Measurements from ENCODE around the gene PCCB. TPM values are rescaled to one million over a fixed set of nuclear protein-coding genes. Genes with fewer than 3 reads are reported as not detected.
"Not testable (repeated sequence)": the region's sequence is repeated elsewhere in the genome, so short reads cannot be mapped to it uniquely, and the experiment has no call there.

Gene PCCB
- total RNA-seq, 1 donor from 2014 or later = 41.7 TPM

DNA sequence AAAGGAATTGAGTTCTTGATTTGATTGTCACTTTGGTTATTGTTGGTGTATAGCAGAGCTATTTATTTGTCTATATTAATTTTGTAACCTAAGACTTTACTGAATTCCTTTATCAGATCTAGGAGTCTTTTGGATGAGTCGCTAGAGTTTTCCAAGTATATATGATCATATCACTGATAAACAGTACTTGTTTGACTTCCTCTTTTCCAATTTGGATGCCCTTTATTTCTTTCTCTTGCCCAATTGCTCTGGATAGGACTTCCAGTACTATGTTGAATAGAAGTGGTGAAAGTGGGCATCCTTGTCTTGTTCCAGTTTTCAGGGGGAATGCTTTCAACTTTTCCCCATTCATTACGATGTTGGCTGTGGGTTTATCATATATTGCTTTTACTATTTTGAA, 21.5 kb downstream of the PCCB start:
- H3K4me3 Mint-ChIP-seq; H3K27me3 Mint-ChIP-seq (ENCODE audit: insufficient read depth); H3K27ac Mint-ChIP-seq; DNase-seq (ENCODE audit: low spot score); H3K9me3 Mint-ChIP-seq; intact Hi-C loops (cut with micrococcal nuclease): not testable (repeated sequence)
- H3K4me1 Mint-ChIP-seq (ENCODE audit: low read depth) = peaks cover 30% of the 10 kb centered on the region
- H3K36me3 Mint-ChIP-seq (ENCODE audit: low read depth) = peaks cover 25% of the 10 kb centered on the region

DNA sequence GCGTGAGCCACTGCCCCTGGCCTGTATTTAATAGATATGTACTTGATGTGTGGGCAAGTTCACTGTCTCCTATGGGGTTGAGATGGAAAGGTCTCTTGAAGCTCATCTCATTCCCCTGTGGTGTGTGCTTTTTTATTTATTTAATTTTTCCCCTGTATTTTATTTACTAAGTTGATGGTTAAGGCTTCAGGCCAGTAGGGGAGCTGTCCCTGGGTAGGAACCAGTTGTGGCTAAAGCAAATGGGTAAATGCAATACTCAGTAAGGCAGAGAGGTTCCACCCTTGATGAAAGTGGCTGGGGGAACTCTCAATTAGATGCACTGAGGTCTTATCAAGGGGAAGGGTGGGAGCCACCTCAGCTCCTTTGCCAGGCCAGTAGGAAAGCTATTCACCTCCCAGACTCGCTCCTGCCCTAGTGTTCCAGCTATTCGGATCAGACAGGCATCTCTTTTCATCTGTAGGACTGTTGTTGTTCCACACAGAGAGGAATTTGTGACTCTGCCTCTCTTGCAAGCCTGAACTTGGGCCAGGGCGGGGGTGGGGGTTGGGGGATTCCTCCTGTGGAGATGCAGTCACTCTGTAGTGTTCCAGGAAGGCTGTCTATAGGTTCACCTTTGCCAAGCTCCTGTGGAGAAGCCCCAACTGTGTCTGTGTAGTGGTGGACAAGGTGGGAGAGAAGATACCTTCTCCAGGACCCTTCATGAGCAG, 26.1 kb downstream of the PCCB start:
- intact Hi-C loops (cut with micrococcal nuclease) = no loop called here
- Mint-ChIP-seq H3K4me3 (no peak overlapping the region), H3K27ac (no peak overlapping the region), H3K9me3 (peaks cover 16% of the 10 kb centered on the region), H3K36me3 (ENCODE audit: low read depth) (peaks cover 31% of the 10 kb centered on the region), H3K4me1 (ENCODE audit: low read depth) (peaks cover 26% of the 10 kb centered on the region), H3K27me3 (ENCODE audit: insufficient read depth) (no peaks in the 10 kb centered on the region)
- DNase-seq (ENCODE audit: low spot score) = no peak

DNA sequence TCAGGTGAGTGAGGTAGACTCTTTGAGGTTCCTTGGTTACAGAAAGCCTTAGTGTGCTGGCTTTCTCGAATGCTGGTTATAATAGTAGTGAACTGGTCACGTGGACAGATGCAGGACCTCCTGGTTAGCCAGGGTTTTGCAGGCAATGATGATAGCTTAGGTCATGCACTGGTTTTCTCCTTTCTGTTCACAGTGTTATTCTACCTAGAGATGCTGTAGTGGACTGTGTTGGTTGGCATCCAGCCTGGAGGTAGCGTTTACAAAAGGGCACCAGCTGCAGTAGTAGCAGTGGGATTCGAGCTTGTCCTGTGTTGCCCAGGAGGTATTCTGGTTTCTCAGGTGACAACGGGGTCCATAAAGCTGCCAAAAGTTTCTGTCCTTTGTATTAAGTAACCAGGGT, 27.0 kb downstream of the PCCB start:
- no peak for DNase-seq (ENCODE audit: low spot score)
- Mint-ChIP-seq H3K27me3 (ENCODE audit: insufficient read depth) (no peaks in the 10 kb centered on the region), H3K27ac (no peak overlapping the region), H3K9me3 (peaks cover 18% of the 10 kb centered on the region), H3K36me3 (ENCODE audit: low read depth) (peaks cover 32% of the 10 kb centered on the region), H3K4me3 (no peak overlapping the region), H3K4me1 (ENCODE audit: low read depth) (peaks cover 20% of the 10 kb centered on the region)
- intact Hi-C loops (cut with micrococcal nuclease) = no loop called here

DNA sequence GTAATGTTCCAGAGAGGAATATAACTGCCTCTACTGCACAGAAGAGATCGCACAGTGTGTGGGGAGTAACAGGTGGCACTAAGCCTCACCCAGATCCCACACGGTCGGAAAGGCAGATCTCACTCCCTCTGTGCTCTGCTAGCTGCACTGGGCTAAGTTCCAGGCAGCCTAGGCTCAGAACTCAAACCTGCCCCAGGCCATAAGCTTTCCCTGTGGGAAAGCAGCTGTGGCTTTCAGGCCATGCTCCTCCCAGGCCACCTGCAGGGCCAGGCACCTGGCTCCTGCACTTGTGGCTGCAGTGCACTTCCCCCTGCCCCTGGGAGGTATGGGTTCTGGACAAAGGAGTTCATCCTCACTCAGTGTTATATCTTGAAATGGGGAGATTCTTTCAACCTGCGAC, 27.5 kb downstream of the PCCB start:
- H3K4me1 Mint-ChIP-seq (ENCODE audit: low read depth) = peaks cover 15% of the 10 kb centered on the region
- H3K36me3 Mint-ChIP-seq (ENCODE audit: low read depth) = peaks cover 33% of the 10 kb centered on the region
- DNase-seq (ENCODE audit: low spot score) = no peak
- H3K27ac Mint-ChIP-seq = no peak overlapping the region
- peaks cover 18% of the 10 kb centered on the region for H3K9me3 Mint-ChIP-seq
- H3K4me3 Mint-ChIP-seq = no peak overlapping the region
- no peaks in the 10 kb centered on the region for H3K27me3 Mint-ChIP-seq (ENCODE audit: insufficient read depth)
- intact Hi-C loops (cut with micrococcal nuclease) = no loop called here

DNA sequence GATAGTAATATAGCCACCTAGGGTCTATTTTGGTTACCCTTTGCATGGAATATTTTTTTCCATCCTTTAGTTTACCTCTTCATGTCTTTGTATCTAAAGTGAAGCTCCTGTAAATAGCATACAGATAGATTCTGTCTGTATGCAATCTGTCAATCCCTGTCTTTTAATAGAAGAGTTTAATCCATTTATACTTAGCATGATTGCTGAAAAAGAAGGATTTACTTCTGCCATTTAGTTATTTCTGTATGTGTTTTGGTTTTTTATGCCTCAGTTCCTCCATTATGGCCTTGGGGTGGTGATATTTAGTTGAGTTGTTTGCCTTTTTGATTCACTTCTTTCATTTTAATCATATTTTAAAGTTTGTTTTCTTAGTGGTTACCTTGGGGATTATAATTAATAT, 29.0 kb downstream of the PCCB start:
- Mint-ChIP-seq H3K9me3 (peaks cover 15% of the 10 kb centered on the region), H3K27me3 (ENCODE audit: insufficient read depth) (no peaks in the 10 kb centered on the region), H3K4me3 (no peak overlapping the region), H3K27ac (no peak overlapping the region), H3K36me3 (ENCODE audit: low read depth) (peaks cover 31% of the 10 kb centered on the region), H3K4me1 (ENCODE audit: low read depth) (peaks cover 10% of the 10 kb centered on the region)
- intact Hi-C loops (cut with micrococcal nuclease) = no loop called here
- no peak for DNase-seq (ENCODE audit: low spot score)

DNA sequence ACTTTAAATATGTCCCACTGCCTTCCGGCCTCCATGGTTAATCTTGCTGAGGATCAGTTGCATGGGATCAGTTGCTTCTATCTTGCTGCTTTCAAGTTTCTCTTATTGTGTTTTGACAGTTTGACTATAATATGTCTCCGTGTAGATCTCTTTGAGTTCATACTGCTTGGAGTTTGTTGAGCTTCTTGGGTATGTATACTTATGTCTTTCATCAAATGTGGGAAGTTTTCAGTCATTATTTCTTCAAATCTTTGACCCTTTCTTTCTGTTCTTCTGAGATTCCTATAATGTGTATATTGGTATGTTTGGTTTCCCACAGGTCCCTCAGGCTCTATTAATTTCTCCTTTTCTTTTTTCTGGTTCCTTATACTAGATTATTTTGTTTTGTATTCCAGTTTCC, 30.8 kb downstream of the PCCB start:
- Mint-ChIP-seq H3K4me3 (no peak overlapping the region), H3K4me1 (ENCODE audit: low read depth) (no peaks in the 10 kb centered on the region), H3K27ac (no peak overlapping the region), H3K9me3 (peaks cover 13% of the 10 kb centered on the region), H3K27me3 (ENCODE audit: insufficient read depth) (no peaks in the 10 kb centered on the region), H3K36me3 (ENCODE audit: low read depth) (peaks cover 38% of the 10 kb centered on the region)
- intact Hi-C loops (cut with micrococcal nuclease) = no loop called here
- no peak for DNase-seq (ENCODE audit: low spot score)

DNA sequence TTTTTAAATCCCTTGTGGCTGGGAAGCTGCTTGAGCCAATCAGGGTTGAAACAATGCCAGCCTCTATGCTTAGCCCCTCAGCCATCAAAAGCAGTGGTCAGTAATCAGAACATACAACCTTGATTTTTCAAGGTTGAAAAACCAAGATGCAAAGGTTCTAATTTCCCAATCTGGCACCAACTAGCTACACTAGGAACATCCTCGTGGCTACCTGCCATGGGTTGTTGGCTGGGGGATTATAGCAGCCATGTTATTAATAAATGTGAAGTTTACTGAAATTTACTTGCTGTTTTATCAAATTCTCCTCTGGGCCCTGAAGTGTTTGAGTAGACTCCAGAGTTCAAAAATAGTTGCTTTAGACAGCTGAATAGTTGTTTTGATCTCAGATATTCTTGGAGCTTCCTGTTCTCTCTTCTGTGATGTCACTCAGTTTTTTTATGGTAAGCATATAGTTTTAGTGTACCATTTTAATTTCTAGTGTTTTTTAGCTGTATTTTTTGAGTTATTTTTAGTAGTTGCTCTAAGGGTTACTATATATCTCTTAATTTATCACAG, 31.9 kb downstream of the PCCB start:
- Mint-ChIP-seq H3K27me3 (ENCODE audit: insufficient read depth) (no peaks in the 10 kb centered on the region), H3K4me1 (ENCODE audit: low read depth) (no peaks in the 10 kb centered on the region), H3K27ac (no peak overlapping the region), H3K4me3 (no peak overlapping the region), H3K36me3 (ENCODE audit: low read depth) (peaks cover 39% of the 10 kb centered on the region), H3K9me3 (peaks cover 13% of the 10 kb centered on the region)
- DNase-seq (ENCODE audit: low spot score) = no peak
- intact Hi-C loops (cut with micrococcal nuclease) = no loop called here

DNA sequence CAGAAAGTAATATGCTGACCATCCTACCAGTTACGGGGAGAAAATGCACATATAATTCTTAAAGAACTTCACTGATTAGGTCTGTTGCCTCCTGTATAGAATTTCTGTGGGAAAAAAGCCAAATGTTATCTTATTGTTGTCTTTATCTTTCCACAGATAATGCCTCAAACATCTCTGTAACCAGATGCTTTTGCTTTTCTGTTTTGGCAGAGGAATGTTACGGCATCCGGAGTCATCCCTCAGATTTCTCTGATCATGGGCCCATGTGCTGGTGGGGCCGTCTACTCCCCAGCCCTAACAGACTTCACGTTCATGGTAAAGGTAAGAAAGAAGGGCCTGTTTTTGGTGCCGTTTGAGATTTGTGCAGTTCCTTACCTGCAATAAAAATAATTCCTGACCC, 33.5 kb downstream of the PCCB start:
- no peak for DNase-seq (ENCODE audit: low spot score)
- H3K9me3 Mint-ChIP-seq = peaks cover 11% of the 10 kb centered on the region
- peaks cover 33% of the 10 kb centered on the region for H3K36me3 Mint-ChIP-seq (ENCODE audit: low read depth)
- intact Hi-C loops (cut with micrococcal nuclease) = no loop called here
- no peak overlapping the region for H3K4me3 Mint-ChIP-seq
- no peaks in the 10 kb centered on the region for H3K4me1 Mint-ChIP-seq (ENCODE audit: low read depth)
- H3K27me3 Mint-ChIP-seq (ENCODE audit: insufficient read depth) = no peaks in the 10 kb centered on the region
- H3K27ac Mint-ChIP-seq = no peak overlapping the region

DNA sequence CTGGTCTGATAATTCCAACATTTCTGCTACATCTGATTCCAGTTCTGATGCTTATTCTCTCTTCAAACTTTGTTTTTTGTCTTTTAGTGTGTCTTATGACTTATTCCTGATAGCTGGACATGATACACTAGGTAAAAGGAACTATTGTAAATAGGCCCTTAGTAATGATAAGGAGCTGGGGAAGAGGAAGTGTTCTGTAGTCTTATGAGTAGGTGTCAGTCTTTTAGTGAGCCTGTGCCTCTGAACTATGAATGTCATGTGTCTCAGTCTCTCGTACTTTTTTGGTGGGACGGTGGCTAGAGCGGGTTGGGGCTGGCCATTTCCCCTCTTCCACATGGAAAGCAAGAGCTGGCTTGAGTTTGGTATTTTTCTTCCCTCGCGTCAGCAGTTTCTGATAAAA, 41.2 kb downstream of the PCCB start:
- intact Hi-C loops (cut with micrococcal nuclease) = no loop called here
- Mint-ChIP-seq H3K4me1 (ENCODE audit: low read depth) (no peaks in the 10 kb centered on the region), H3K36me3 (ENCODE audit: low read depth) (peaks cover 18% of the 10 kb centered on the region)

DNA sequence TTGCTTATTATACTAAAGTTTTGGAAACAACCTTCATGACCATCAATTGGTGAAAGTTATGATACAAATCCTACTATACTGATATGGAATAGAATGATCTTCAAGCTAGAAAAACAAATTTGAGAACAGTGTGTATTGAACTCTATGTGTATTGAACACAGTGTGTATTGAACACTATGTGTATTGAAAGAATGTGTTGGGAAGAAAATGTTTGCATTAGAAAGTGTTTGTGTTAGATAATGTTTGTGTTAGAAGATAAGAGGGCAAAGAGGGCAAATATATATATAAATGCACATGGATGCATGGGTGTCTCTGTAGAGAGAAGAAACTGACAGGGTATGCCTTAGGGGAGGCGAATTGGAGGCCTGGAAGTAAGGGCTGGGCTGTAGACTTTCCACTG, 42.4 kb downstream of the PCCB start:
- H3K4me3 Mint-ChIP-seq = no peak overlapping the region
- peaks cover 16% of the 10 kb centered on the region for H3K36me3 Mint-ChIP-seq (ENCODE audit: low read depth)
- no peak for DNase-seq (ENCODE audit: low spot score)
- no peak overlapping the region for H3K27ac Mint-ChIP-seq
- no peaks in the 10 kb centered on the region for H3K9me3 Mint-ChIP-seq
- intact Hi-C loops (cut with micrococcal nuclease) = no loop called here
- H3K27me3 Mint-ChIP-seq (ENCODE audit: insufficient read depth) = no peaks in the 10 kb centered on the region
- H3K4me1 Mint-ChIP-seq (ENCODE audit: low read depth) = no peaks in the 10 kb centered on the region

More for the DNA sequence above, 41.2 kb downstream of the PCCB start:
- H3K27me3 Mint-ChIP-seq (ENCODE audit: insufficient read depth) = no peaks in the 10 kb centered on the region
- H3K4me3 Mint-ChIP-seq = no peak overlapping the region
- H3K27ac Mint-ChIP-seq = no peak overlapping the region
- no peak for DNase-seq (ENCODE audit: low spot score)
- H3K9me3 Mint-ChIP-seq = no peaks in the 10 kb centered on the region

DNA sequence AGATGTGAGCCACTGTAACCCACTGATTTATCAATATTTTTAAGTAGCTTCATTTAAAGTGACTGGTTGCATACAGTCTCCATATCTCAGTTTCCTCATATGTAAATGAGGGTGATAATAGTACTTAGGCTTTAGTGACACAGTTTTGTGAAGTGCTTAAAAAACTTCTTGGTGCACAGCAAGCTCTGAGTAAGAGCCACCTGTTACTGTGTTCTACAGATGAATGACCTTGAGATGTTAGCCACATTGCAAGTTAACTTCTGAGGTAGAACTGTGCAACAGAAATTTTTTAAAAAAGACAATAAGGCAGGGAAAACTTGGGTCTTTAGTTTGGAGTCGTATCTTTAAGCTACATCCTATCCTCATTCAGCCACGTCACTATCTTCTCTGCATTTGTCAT, 43.1 kb downstream of the PCCB start:
- intact Hi-C loops (cut with micrococcal nuclease) = no loop called here
- Mint-ChIP-seq H3K36me3 (ENCODE audit: low read depth) (peaks cover 15% of the 10 kb centered on the region), H3K4me3 (no peak overlapping the region), H3K27me3 (ENCODE audit: insufficient read depth) (no peaks in the 10 kb centered on the region), H3K4me1 (ENCODE audit: low read depth) (no peaks in the 10 kb centered on the region), H3K27ac (no peak overlapping the region), H3K9me3 (no peaks in the 10 kb centered on the region)
- no peak for DNase-seq (ENCODE audit: low spot score)

DNA sequence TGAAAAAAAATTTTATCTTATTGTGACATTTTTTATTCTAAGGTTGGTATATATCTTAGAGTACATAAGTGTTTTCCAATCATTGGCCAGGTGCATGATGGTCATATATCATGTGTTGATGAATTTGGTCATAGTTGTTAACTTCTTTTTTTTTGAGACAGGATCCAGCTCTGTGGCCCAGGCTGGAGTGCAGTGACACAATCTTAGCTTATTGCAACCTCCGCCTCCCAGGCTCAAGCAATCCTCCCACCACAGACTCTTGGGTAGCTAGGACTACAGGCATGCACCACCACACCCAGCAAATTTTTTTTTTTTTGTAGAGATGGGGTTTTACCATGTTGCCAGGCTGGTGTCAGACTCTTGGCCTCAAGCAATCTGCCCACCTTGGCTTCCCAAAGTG, 44.0 kb downstream of the PCCB start:
- H3K36me3 Mint-ChIP-seq (ENCODE audit: low read depth) = peaks cover 19% of the 10 kb centered on the region
- H3K4me3 Mint-ChIP-seq = no peak overlapping the region
- no peaks in the 10 kb centered on the region for H3K4me1 Mint-ChIP-seq (ENCODE audit: low read depth)
- H3K9me3 Mint-ChIP-seq = no peaks in the 10 kb centered on the region
- no peak for DNase-seq (ENCODE audit: low spot score)
- no peaks in the 10 kb centered on the region for H3K27me3 Mint-ChIP-seq (ENCODE audit: insufficient read depth)
- intact Hi-C loops (cut with micrococcal nuclease) = no loop called here
- H3K27ac Mint-ChIP-seq = no peak overlapping the region

DNA sequence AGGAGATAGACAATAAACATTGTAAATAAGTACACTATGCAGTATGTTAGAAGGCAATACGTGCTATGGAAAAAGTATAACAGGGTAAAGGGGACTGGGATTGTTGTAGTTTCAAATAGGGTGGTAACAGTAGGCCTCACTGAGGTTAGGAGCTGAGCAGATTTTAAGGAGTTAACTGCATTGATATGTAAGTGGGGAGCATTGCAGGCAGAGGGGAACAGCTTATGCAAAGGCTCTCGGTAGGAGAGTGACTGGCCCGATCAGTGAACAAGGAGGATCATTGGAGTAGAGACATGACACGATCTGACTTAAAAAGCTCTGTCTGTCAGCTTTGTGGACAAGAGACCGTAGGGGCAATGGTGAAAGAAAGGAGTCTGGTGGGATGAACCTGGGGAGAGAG, 46.8 kb downstream of the PCCB start:
- Mint-ChIP-seq H3K4me3 (no peak overlapping the region), H3K9me3 (no peaks in the 10 kb centered on the region), H3K4me1 (ENCODE audit: low read depth) (no peaks in the 10 kb centered on the region), H3K27ac (no peak overlapping the region), H3K36me3 (ENCODE audit: low read depth) (peaks cover 13% of the 10 kb centered on the region), H3K27me3 (ENCODE audit: insufficient read depth) (no peaks in the 10 kb centered on the region)
- intact Hi-C loops (cut with micrococcal nuclease) = no loop called here
- DNase-seq (ENCODE audit: low spot score) = no peak

DNA sequence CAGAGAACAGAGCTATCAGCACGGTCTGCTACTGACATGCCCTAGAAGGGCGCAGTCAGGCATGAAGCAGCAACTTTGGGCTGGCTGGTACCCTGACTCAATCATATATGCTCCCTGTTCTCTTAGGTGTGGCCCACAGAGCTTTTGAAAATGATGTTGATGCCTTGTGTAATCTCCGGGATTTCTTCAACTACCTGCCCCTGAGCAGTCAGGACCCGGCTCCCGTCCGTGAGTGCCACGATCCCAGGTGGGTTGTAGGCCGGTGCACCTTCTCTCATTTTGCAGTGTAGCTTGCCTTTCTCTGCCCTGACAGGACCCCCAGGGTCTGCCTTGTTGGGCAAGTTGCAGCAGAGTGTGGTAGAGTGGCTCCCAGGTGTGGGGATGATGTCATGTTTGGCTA, 47.7 kb downstream of the PCCB start:
- Mint-ChIP-seq H3K27me3 (ENCODE audit: insufficient read depth) (no peaks in the 10 kb centered on the region), H3K9me3 (no peaks in the 10 kb centered on the region), H3K27ac (no peak overlapping the region), H3K4me1 (ENCODE audit: low read depth) (no peaks in the 10 kb centered on the region), H3K4me3 (no peak overlapping the region), H3K36me3 (ENCODE audit: low read depth) (peaks cover 10% of the 10 kb centered on the region)
- no peak for DNase-seq (ENCODE audit: low spot score)
- intact Hi-C loops (cut with micrococcal nuclease) = no loop called here
